RWPE2 (cell line): ENCODE data around the gene JAZF1.

Source experiments
- ATAC-seq: fragments of 200-7000 bp; cut with Tn5 transposase; 3 replicates; pipeline ENCODE4 v1.9.1; 2021; ENCODE audit warnings: low read depth
- DNase-seq: peaks from one replicate; pipeline ENCODE4 v3.0.0-alpha.2; 2020; ENCODE audit warnings: low spot score
- H3K27ac ChIP-seq: fragments of 450-650 bp; 2 replicates; pipeline ENCODE4 v1.5.1; 2017; ENCODE audit warnings: mild to moderate bottlenecking; ENCODE audit not compliant: poor library complexity, severe bottlenecking
- H3K27me3 ChIP-seq: fragments of 250-450 bp; sonication (Bioruptor Pico); 2 replicates; pipeline ENCODE4 v1.5.1; 2021; ENCODE audit warnings: mild to moderate bottlenecking, moderate library complexity; ENCODE audit not compliant: insufficient read depth, poor library complexity, severe bottlenecking
- H3K36me3 ChIP-seq: fragments of 250-450 bp; sonication (Bioruptor Pico); 2 replicates; pipeline ENCODE4 v1.5.1; 2020; ENCODE audit warnings: low read depth, mild to moderate bottlenecking, moderate library complexity
- H3K4me1 ChIP-seq: fragments of 250-450 bp; sonication (Bioruptor Pico); 2 replicates; pipeline ENCODE4 v1.5.1; 2021; ENCODE audit warnings: mild to moderate bottlenecking, moderate library complexity; ENCODE audit not compliant: insufficient read depth, poor library complexity, severe bottlenecking
- H3K4me3 ChIP-seq: fragments of 250-450 bp; sonication (Bioruptor Pico); 2 replicates; pipeline ENCODE4 v1.5.1; 2021; ENCODE audit warnings: mild to moderate bottlenecking, moderate library complexity; ENCODE audit not compliant: severe bottlenecking
- H3K9me3 ChIP-seq: fragments of 250-450 bp; sonication (Bioruptor Pico); 2 replicates; pipeline ENCODE4 v1.5.1; 2021; ENCODE audit warnings: mild to moderate bottlenecking, moderate library complexity; ENCODE audit not compliant: severe bottlenecking
- CTCF ChIP-seq: fragments of 450-650 bp; IDR thresholded peaks from one replicate; pipeline ENCODE4 v1.5.1; 2017; ENCODE audit warnings: mild to moderate bottlenecking, moderate library complexity; ENCODE audit not compliant: poor library complexity, severe bottlenecking

Gene JAZF1

GRCh38 chr7:27834179-27834921 lies 346.2 kb downstream of the JAZF1 start:
- TF ChIP-seq CTCF = no peak
- no peak for DNase-seq
- H3K27ac ChIP-seq = no peak overlapping the region
- no peaks in the 10 kb centered on the region for H3K9me3 ChIP-seq
- H3K4me3 ChIP-seq = no peak overlapping the region
- no peak for ATAC-seq
- peaks cover 27% of the 10 kb centered on the region for H3K36me3 ChIP-seq
- no peaks in the 10 kb centered on the region for H3K27me3 ChIP-seq
- no peaks in the 10 kb centered on the region for H3K4me1 ChIP-seq

DNA sequence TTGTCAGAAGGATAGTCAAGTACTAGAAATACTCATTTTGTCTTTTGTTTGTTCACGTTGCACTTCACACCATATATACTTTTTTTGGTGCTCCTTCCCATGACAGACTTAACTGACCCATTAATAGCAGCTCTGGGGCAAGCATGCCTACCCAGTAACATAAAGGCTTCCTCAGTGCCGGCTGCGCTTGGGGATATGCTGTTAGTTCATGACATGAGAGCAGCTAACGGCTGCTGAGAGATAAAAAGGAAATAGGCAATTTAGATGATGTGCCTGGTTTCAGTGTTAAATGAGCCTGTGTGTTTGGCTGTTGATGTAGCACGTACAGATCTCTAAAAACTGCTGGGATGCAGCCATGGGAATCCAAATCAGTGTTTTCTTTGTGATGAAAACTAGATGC lies 354.2 kb downstream of the JAZF1 start:
- Histone ChIP-seq H3K9me3 (no peaks in the 10 kb centered on the region), H3K27ac (no peak overlapping the region), H3K4me1 (no peaks in the 10 kb centered on the region), H3K36me3 (peaks cover 29% of the 10 kb centered on the region), H3K27me3 (no peaks in the 10 kb centered on the region), H3K4me3 (no peak overlapping the region)
- DNase-seq = no peak
- ATAC-seq = no peak
- TF ChIP-seq CTCF = no peak

- Histone ChIP-seq H3K27ac (no peak overlapping the region), H3K36me3 (peaks cover 26% of the 10 kb centered on the region), H3K27me3 (no peaks in the 10 kb centered on the region), H3K4me3 (no peak overlapping the region), H3K9me3 (no peaks in the 10 kb centered on the region), H3K4me1 (no peaks in the 10 kb centered on the region)
- ATAC-seq (no peak), DNase-seq (no peak)
- no peak for TF ChIP-seq CTCF
These were observed 354.7 kb downstream of the JAZF1 start for GRCh38 chr7:27825891-27826290.

DNA sequence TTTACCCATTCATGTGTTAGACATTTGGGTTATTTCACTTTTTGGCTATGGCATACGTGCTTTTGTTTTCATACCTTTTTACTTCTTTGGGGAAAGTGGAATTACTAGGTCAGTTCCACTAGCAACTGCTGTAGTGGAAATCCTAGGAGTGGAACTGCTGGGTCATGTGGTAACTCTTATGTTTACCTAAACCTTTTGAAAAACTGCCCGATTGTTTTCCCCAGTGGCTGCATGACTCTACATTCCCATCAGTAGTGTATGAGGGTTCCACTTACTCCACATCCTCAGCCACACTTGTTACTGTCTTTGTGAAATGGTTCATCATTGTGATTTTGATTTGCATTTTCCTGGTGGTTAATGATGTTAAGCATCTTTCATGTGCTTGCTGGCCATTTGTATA lies 358.4 kb downstream of the JAZF1 start:
- Histone ChIP-seq H3K27ac (no peak overlapping the region), H3K4me3 (no peak overlapping the region), H3K9me3 (no peaks in the 10 kb centered on the region), H3K27me3 (no peaks in the 10 kb centered on the region), H3K36me3 (peaks cover 19% of the 10 kb centered on the region), H3K4me1 (no peaks in the 10 kb centered on the region)
- no peak for TF ChIP-seq CTCF
- ATAC-seq = no peak
- DNase-seq = no peak

DNA sequence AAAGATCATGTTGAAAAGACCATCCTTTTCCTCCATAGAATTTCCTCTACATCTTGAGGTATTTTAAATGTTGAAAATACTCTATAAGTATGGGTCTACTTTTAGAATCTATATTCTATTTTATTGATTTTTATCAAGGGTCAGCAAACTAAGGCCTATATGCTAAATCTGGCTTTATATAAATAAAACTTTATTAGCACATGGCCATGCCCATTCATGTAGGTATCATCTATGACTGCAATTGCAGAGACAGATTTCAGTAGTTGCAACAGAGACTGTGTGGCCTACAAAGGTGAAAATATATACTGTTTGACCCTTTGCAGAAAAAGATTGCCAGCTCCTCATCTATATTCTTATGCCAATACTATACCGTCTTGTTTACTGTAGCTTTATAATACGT lies 367.9 kb downstream of the JAZF1 start:
- Histone ChIP-seq H3K36me3 (peaks cover 30% of the 10 kb centered on the region), H3K4me3 (no peak overlapping the region)

More for the DNA sequence above, 367.9 kb downstream of the JAZF1 start:
- no peak for ATAC-seq
- no peak for DNase-seq
- Histone ChIP-seq H3K27ac (no peak overlapping the region), H3K4me1 (no peaks in the 10 kb centered on the region), H3K9me3 (no peaks in the 10 kb centered on the region), H3K27me3 (no peaks in the 10 kb centered on the region)
- TF ChIP-seq CTCF = no peak
